HepG2 (cell line): Measurements from ENCODE around the gene UBAC1. TPM values are rescaled to one million over a fixed set of nuclear protein-coding genes. Genes with fewer than 3 reads are reported as not detected.

ENCODE experiments used
- ATM ChIP-seq: fragments of 450-650 bp; IDR thresholded peaks from 2 replicates; pipeline ENCODE4 v1.7.1; 2017; ENCODE audit warnings: mild to moderate bottlenecking, borderline replicate concordance
- CREM ChIP-seq, 2 experiments: sonication (generic) in 1 of 2; formaldehyde crosslinking in 1 of 2; IDR thresholded peaks; 2 replicates each; pipeline versions ENCODE4 v1.4.0 to v1.6.1; 2016 to 2020; ENCODE audit warnings: antibody characterized with exemption in 1 of 2, mild to moderate bottlenecking in 1 of 2, missing genetic modification reagents in 1 of 2
- DNMT3B ChIP-seq: conservative IDR thresholded peaks from 2 replicates; pipeline ENCODE4 v1.6.1; 2016; ENCODE audit warnings: missing biosample characterization, control low read depth
- HES4 ChIP-seq: sonication (generic); formaldehyde crosslinking; IDR thresholded peaks from 2 replicates; pipeline ENCODE4 v1.9.0; 2021; ENCODE audit warnings: mild to moderate bottlenecking, missing genetic modification reagents, borderline replicate concordance
- HNRNPL ChIP-seq: fragments of 200-400 bp; formaldehyde crosslinking; IDR thresholded peaks from 2 replicates; pipeline ENCODE4 v1.6.1; 2017; ENCODE audit warnings: mild to moderate bottlenecking, low read depth, low read length
- KLF6 ChIP-seq: IDR thresholded peaks from 2 replicates; pipeline ENCODE4 v1.8.0; 2016; ENCODE audit warnings: missing biosample characterization, missing genetic modification reagents
- MYNN ChIP-seq: sonication (generic); formaldehyde crosslinking; IDR thresholded peaks from 2 replicates; pipeline ENCODE4 v1.4.0; 2020; ENCODE audit warnings: mild to moderate bottlenecking, low read depth, missing genetic modification reagents
- NBN ChIP-seq: fragments of 450-650 bp; conservative IDR thresholded peaks from 2 replicates; pipeline ENCODE4 v1.6.1; 2017
- NCOA2 ChIP-seq: sonication (generic); formaldehyde crosslinking; IDR thresholded peaks from 2 replicates; pipeline ENCODE4 v1.8.0; 2022; ENCODE audit warnings: inconsistent platforms
- NFIC ChIP-seq: IDR thresholded peaks from 2 replicates; pipeline ENCODE4 v1.6.1; 2012; ENCODE audit warnings: mild to moderate bottlenecking, low read length, inconsistent platforms
- NFKBIZ ChIP-seq: IDR thresholded peaks from 2 replicates; pipeline ENCODE4 v1.6.1; 2018; ENCODE audit warnings: missing genetic modification reagents, missing compliant biosample characterization
- PCBP1 ChIP-seq: fragments of 200-400 bp; formaldehyde crosslinking; IDR thresholded peaks from 2 replicates; pipeline ENCODE4 v1.6.1; 2017; ENCODE audit warnings: mild to moderate bottlenecking, low read depth, low read length, borderline replicate concordance
- RBFOX2 ChIP-seq: fragments of 200-400 bp; formaldehyde crosslinking; IDR thresholded peaks from 2 replicates; pipeline ENCODE4 v1.6.1; 2017; ENCODE audit warnings: low read depth, mild to moderate bottlenecking, low read length
- YEATS2 ChIP-seq: sonication (generic); formaldehyde crosslinking; IDR thresholded peaks from 2 replicates; pipeline ENCODE4 v1.4.0; 2020; ENCODE audit warnings: missing genetic modification reagents, borderline replicate concordance
- ZFAT ChIP-seq: sonication (generic); formaldehyde crosslinking; conservative IDR thresholded peaks from 2 replicates; pipeline ENCODE4 v1.8.1; 2023; ENCODE audit warnings: missing genetic modification reagents, inconsistent platforms
- ZNF768 ChIP-seq: sonication (generic); formaldehyde crosslinking; IDR thresholded peaks from 2 replicates; pipeline ENCODE4 v1.4.0; 2020; ENCODE audit warnings: missing genetic modification reagents
- ZNF841 ChIP-seq: sonication (generic); formaldehyde crosslinking; IDR thresholded peaks from 2 replicates; pipeline ENCODE4 v1.8.1; 2023; ENCODE audit warnings: missing genetic modification reagents, borderline replicate concordance
- polyA plus RNA-seq, 8 experiments: library from polyadenylated mRNA; depleted of rRNA in 3 of 8; stranded (reverse) in 7 of 8; unstranded in 1 of 8; fragments of >200 nt; fragmentation: Illumina TruSeq in 4 of 8; extraction: Trizol in 4 of 8; gene quantifications; 2 replicates each; pipeline versions ENCODE4 v1.2.1 to v1.2.3, GENCODE V29; 2011 to 2016; ENCODE audit warnings: low read depth in 4 of 8, missing spikeins in 1 of 8, mixed read lengths in 1 of 8; ENCODE audit not compliant: insufficient read depth in 1 of 8
- total RNA-seq, 5 experiments: library from RNA; depleted of rRNA; stranded (reverse); fragments of >200 nt; fragmentation: Illumina TruSeq; extraction: Trizol; gene quantifications; 2 replicates each; pipeline ENCODE4 v1.2.3, GENCODE V29; 2016; ENCODE audit warnings: low read depth in 1 of 5
- TF ChIP-seq, protein P1 (sequence below): sonication (generic); formaldehyde crosslinking; IDR thresholded peaks from 2 replicates; pipeline ENCODE4 v1.4.0; 2020; ENCODE audit warnings: mild to moderate bottlenecking, missing genetic modification reagents
- TF ChIP-seq, protein P2 (sequence below): sonication (generic); formaldehyde crosslinking; IDR thresholded peaks from 2 replicates; pipeline ENCODE4 v1.4.0; 2020; ENCODE audit warnings: missing genetic modification reagents, mild to moderate bottlenecking, borderline replicate concordance
- TF ChIP-seq, protein P3 (sequence below): IDR thresholded peaks from 2 replicates; pipeline ENCODE4 v1.6.1; 2016; ENCODE audit warnings: missing biosample characterization, missing genetic modification reagents, low read depth

UBAC1 gene
- total and polyA plus RNA-seq, 2 of the 13 experiments (the other 11 are each of a cell fraction or from before 2014, with no cell fraction given) = 32.2 to 34.1 TPM

DNA sequence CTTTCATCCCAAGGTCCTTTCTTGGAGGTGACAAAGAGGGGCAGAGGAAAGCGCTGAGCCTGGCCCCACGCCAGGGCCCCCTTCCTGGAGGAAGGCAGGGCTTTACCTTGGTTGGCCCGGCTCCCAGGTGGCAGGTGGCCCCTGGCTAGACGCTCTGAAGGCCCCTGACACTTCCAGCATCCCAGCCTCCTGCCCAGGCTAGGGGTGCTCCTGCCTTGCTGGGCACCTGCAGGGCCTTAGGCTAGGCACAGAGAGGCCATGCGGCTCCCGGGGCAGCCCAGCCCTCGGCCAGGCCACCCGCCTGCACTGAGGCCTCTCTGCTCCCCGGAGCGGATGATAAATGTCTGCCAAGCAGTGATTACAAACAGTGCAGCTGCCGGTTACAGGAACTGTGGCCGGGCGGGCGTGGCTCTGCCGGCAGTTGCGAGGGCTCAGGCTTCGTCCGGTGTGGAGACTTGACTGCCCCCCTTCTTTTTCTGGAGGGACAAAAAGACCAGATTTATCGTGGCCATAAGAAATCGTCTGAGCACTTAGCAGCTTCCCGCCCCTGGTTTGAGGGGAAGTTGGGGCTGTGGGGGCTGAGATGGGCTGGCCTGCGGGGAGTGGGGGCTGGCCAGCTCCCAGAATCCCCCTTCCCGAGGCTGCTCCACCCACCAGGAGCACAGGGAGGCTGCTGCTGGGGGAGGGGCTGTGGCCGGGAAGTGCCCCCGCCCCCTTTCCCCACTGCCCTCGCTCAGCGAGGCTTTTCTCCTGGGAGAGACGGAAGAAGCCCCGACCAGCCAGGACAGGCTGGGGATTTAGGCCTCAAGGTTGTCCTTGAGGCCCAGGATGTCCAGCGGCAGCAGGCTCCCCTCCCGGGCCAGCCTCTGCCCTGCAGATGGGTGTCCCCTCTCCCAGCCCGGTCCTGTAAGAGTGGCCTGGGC lies 31.6 kb upstream of the UBAC1 start (continued):
- TF ChIP-seq MYNN (CRISPR knock-in tag) (no peak), NBN (no peak), ZNF768 (CRISPR knock-in tag) (peak; percentile 100), CREM (IDR thresholded peaks at IDR 0.05) (peak; percentile 48; the same call in 1 of the 2 replicates), CREM (CRISPR knock-in tag; IDR thresholded peaks at IDR 0.05) (no peak), KLF6 (CRISPR knock-in tag) (0 out of 2 replicates have a peak, but pooled peaks have one; percentile 72), ATM (no peak), PCBP1 (0 out of 2 replicates have a peak, but pooled peaks have one; percentile 2), DNMT3B (CRISPR knock-in tag) (no peak), HNRNPL (no peak), NFKBIZ (no peak), HES4 (CRISPR knock-in tag) (no peak), ZNF841 (CRISPR knock-in tag) (no peak), RBFOX2 (peak; percentile 75), NCOA2 (peak; percentile 76), NFIC (no peak), ZFAT (no peak), YEATS2 (CRISPR knock-in tag) (peak; percentile 78)
- TF ChIP-seq, protein P1, sequence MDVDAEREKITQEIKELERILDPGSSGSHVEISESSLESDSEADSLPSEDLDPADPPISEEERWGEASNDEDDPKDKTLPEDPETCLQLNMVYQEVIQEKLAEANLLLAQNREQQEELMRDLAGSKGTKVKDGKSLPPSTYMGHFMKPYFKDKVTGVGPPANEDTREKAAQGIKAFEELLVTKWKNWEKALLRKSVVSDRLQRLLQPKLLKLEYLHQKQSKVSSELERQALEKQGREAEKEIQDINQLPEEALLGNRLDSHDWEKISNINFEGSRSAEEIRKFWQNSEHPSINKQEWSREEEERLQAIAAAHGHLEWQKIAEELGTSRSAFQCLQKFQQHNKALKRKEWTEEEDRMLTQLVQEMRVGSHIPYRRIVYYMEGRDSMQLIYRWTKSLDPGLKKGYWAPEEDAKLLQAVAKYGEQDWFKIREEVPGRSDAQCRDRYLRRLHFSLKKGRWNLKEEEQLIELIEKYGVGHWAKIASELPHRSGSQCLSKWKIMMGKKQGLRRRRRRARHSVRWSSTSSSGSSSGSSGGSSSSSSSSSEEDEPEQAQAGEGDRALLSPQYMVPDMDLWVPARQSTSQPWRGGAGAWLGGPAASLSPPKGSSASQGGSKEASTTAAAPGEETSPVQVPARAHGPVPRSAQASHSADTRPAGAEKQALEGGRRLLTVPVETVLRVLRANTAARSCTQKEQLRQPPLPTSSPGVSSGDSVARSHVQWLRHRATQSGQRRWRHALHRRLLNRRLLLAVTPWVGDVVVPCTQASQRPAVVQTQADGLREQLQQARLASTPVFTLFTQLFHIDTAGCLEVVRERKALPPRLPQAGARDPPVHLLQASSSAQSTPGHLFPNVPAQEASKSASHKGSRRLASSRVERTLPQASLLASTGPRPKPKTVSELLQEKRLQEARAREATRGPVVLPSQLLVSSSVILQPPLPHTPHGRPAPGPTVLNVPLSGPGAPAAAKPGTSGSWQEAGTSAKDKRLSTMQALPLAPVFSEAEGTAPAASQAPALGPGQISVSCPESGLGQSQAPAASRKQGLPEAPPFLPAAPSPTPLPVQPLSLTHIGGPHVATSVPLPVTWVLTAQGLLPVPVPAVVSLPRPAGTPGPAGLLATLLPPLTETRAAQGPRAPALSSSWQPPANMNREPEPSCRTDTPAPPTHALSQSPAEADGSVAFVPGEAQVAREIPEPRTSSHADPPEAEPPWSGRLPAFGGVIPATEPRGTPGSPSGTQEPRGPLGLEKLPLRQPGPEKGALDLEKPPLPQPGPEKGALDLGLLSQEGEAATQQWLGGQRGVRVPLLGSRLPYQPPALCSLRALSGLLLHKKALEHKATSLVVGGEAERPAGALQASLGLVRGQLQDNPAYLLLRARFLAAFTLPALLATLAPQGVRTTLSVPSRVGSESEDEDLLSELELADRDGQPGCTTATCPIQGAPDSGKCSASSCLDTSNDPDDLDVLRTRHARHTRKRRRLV (CRISPR knock-in tag) = peak; percentile 75; the same call in 1 of the 2 replicates
- TF ChIP-seq, protein P2, sequence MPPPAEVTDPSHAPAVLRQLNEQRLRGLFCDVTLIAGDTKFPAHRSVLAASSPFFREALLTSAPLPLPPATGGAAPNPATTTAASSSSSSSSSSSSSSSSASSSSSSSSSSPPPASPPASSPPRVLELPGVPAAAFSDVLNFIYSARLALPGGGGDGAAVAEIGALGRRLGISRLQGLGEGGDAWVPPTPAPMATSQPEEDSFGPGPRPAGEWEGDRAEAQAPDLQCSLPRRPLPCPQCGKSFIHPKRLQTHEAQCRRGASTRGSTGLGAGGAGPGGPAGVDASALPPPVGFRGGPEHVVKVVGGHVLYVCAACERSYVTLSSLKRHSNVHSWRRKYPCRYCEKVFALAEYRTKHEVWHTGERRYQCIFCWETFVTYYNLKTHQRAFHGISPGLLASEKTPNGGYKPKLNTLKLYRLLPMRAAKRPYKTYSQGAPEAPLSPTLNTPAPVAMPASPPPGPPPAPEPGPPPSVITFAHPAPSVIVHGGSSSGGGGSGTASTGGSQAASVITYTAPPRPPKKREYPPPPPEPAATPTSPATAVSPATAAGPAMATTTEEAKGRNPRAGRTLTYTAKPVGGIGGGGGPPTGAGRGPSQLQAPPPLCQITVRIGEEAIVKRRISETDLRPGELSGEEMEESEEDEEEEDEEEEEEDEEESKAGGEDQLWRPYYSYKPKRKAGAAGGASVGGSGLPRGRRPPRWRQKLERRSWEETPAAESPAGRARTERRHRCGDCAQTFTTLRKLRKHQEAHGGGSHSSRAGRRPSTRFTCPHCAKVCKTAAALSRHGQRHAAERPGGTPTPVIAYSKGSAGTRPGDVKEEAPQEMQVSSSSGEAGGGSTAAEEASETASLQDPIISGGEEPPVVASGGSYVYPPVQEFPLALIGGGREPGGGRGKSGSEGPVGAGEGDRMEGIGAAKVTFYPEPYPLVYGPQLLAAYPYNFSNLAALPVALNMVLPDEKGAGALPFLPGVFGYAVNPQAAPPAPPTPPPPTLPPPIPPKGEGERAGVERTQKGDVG (CRISPR knock-in tag) = 0 out of 2 replicates have a peak, but pooled peaks have one; percentile 43
- TF ChIP-seq, protein P3, sequence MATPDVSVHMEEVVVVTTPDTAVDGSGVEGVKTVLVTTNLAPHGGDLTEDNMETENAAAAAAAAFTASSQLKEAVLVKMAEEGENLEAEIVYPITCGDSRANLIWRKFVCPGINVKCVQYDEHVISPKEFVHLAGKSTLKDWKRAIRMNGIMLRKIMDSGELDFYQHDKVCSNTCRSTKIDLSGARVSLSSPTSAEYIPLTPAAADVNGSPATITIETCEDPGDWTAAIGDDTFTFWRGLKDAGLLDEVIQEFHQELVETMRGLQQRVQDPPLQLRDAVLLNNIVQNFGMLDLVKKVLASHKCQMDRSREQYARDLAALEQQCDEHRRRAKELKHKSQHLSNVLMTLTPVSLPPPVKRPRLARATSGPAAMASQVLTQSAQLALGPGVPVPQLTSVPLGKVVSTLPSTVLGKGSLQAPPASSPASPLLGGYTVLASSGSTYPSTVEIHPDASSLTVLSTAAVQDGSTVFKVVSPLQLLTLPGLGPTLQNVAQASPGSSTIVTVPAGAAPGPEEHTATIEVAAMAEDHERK (CRISPR knock-in tag) = no peak
